Ishikawa (cell line): ENCODE data around the gene PAPOLB.

Experiments
- CREB1 ChIP-seq: IDR thresholded peaks from 2 replicates; pipeline ENCODE4 v1.6.1; 2012; ENCODE audit warnings: low read depth
- EGR1 ChIP-seq: IDR thresholded peaks from 2 replicates; pipeline ENCODE4 v1.6.1; 2012
- FOXM1 ChIP-seq: IDR thresholded peaks from 2 replicates; pipeline ENCODE4 v1.6.1; 2012; ENCODE audit warnings: low read depth, borderline replicate concordance
- RAD21 ChIP-seq: IDR thresholded peaks from 2 replicates; pipeline ENCODE4 v1.6.1; 2012; ENCODE audit warnings: low read depth
- TAF1 ChIP-seq: IDR thresholded peaks from 2 replicates; pipeline ENCODE4 v1.6.1; 2012; ENCODE audit warnings: low read depth, mild to moderate bottlenecking
- TCF12 ChIP-seq: IDR thresholded peaks from 2 replicates; pipeline ENCODE4 v1.6.1; 2012; ENCODE audit warnings: low read depth

- TF ChIP-seq CREB1 = no peak
- no peak for TF ChIP-seq RAD21
- TF ChIP-seq EGR1 = no peak
- TF ChIP-seq FOXM1 = no peak
- TF ChIP-seq TCF12 = no peak
- no peak for TF ChIP-seq TAF1
Measured at GRCh38 chr7:4876586-4876985, 14.8 kb upstream of the PAPOLB start.
